HCT116 (cell line): ENCODE data around the gene C4orf46. TPM values are rescaled to one million over a fixed set of nuclear protein-coding genes. Genes with fewer than 3 reads are reported as not detected.
"Not testable (repeated sequence)": the region's sequence is repeated elsewhere in the genome, so short reads cannot be mapped to it uniquely, and the experiment has no call there.

Source experiments
- ATAC-seq: fragments of 200-7000 bp; cut with Tn5 transposase; 2 replicates; pipeline ENCODE4 v1.9.1; 2020; ENCODE audit warnings: mild to moderate bottlenecking, moderate library complexity
- BruUV-seq: library from RNA; stranded (reverse); fragments of 400-500 nt; replicated peaks from 2 replicates; lab custom pipeline; 2021; lab: Mats Ljungman, UMichigan
- CTCF ChIA-PET: fragments of 300-600 bp; sonication (Branson Sonifier 250); formaldehyde crosslinking; loops from one replicate; lab custom pipeline; 2021; ENCODE audit warnings: antibody characterized with exemption; lab: Charles Lee
- POLR2A ChIA-PET: fragments of 300-600, 350-600 bp; sonication (Branson Sonifier 250); formaldehyde crosslinking; loops from one replicate; lab custom pipeline; 2021; ENCODE audit warnings: antibody characterized with exemption; lab: Charles Lee
- RAD21 ChIA-PET, 2 experiments: fragments of 300-600 bp; sonication (Branson Sonifier 250); formaldehyde crosslinking; loops; one replicate each; lab custom pipeline; 2023; ENCODE audit warnings: low total read pairs in 2 of 2; ENCODE audit not compliant: uncharacterized antibody in 2 of 2, unreplicated experiment in 2 of 2, low non-redundant PET in 1 of 2; lab: Charles Lee
- DNase-seq: peaks from one replicate; pipeline ENCODE4 v3.0.0-alpha.2; 2010; ENCODE audit warnings: low read depth, low spot score
- H2AFZ ChIP-seq: fragments of 200-600 bp; shearing (Covaris generic), sonication (generic); 2 replicates; pipeline ENCODE4 v1.6.1; 2017; ENCODE audit warnings: low read depth, mixed run types, mixed read lengths, antibody characterized with exemption, low read length; ENCODE audit not compliant: poor library complexity, severe bottlenecking
- H3K27ac ChIP-seq: 2 replicates; pipeline ENCODE4 v1.5.1; 2012; ENCODE audit warnings: low read depth, low read length
- H3K27me3 ChIP-seq: fragments of 200-600 bp; sonication (generic); 2 replicates; pipeline ENCODE4 v1.6.1; 2016; ENCODE audit warnings: mixed run types, low read length, mixed read lengths; ENCODE audit not compliant: insufficient read depth
- H3K36me3 ChIP-seq, 2 experiments: fragments of 200-500 bp in 1 of 2; fragments of 200-600 bp in 1 of 2; sonication (Bioruptor generic) in 1 of 2; sonication (generic) in 1 of 2; 2 replicates each; pipeline versions ENCODE4 v1.5.1 to v1.6.1; 2014 to 2016; ENCODE audit warnings: low read length in 2 of 2, inconsistent platforms in 1 of 2, mixed read lengths in 1 of 2, mixed run types in 1 of 2; ENCODE audit not compliant: insufficient read depth in 2 of 2, control insufficient read depth in 1 of 2
- H3K4me1 ChIP-seq, 2 experiments: fragments of 200-600 bp in 1 of 2; sonication (generic) in 1 of 2; 2 replicates each; pipeline versions ENCODE4 v1.5.1 to v1.6.1; 2012 to 2017; ENCODE audit warnings: low read length in 2 of 2, inconsistent platforms in 1 of 2, mild to moderate bottlenecking in 1 of 2, mixed read lengths in 1 of 2, mixed run types in 1 of 2, moderate library complexity in 1 of 2; ENCODE audit not compliant: insufficient read depth in 2 of 2, control insufficient read depth in 1 of 2
- H3K4me2 ChIP-seq: fragments of 200-600 bp; sonication (generic); 2 replicates; pipeline ENCODE4 v1.6.1; 2017; ENCODE audit warnings: mixed run types, low read length, mixed read lengths
- H3K4me3 ChIP-seq, 2 experiments: fragments of 200-600 bp in 1 of 2; sonication (generic) in 1 of 2; replicated peaks in 1 of 2; 2 replicates each; pipeline ENCODE4 v1.5.1; 2011 to 2016; ENCODE audit warnings: low read length in 2 of 2, control low read depth in 1 of 2, low read depth in 1 of 2, mild to moderate bottlenecking in 1 of 2, mixed read lengths in 1 of 2, mixed run types in 1 of 2
- H3K79me2 ChIP-seq: fragments of 200-600 bp; sonication (generic); 2 replicates; pipeline ENCODE4 v1.6.1; 2017; ENCODE audit warnings: mild to moderate bottlenecking, mixed run types, low read length, moderate library complexity, mixed read lengths; ENCODE audit not compliant: insufficient read depth
- H3K9ac ChIP-seq: fragments of 200-600 bp; sonication (generic); 2 replicates; pipeline ENCODE4 v1.6.1; 2016; ENCODE audit warnings: low read length, mixed read lengths
- H3K9me2 ChIP-seq: fragments of 200-600 bp; sonication (generic), shearing (Covaris generic); 2 replicates; pipeline ENCODE4 v1.6.1; 2017; ENCODE audit warnings: mixed run types, mild to moderate bottlenecking, moderate library complexity; ENCODE audit not compliant: insufficient read depth
- H3K9me3 ChIP-seq, 2 experiments: fragments of 200-500 bp in 1 of 2; fragments of 200-600 bp in 1 of 2; sonication (Bioruptor generic) in 1 of 2; sonication (generic) in 1 of 2; 2 replicates each; pipeline ENCODE4 v1.6.1; 2014 to 2017; ENCODE audit warnings: low read length in 2 of 2, mixed read lengths in 2 of 2, inconsistent platforms in 1 of 2, low read depth in 1 of 2, mild to moderate bottlenecking in 1 of 2, mixed run types in 1 of 2, moderate library complexity in 1 of 2; ENCODE audit not compliant: control insufficient read depth in 1 of 2, insufficient read depth in 1 of 2
- H4K20me1 ChIP-seq: fragments of 200-600 bp; sonication (generic), shearing (Covaris generic); 2 replicates; pipeline ENCODE4 v1.6.1; 2017; ENCODE audit warnings: mixed run types, mild to moderate bottlenecking, moderate library complexity; ENCODE audit not compliant: insufficient read depth
- CTCF ChIP-seq, 3 experiments: fragments of 200-600 bp in 1 of 3; sonication (generic) in 1 of 3; IDR thresholded peaks in 2 of 3; conservative IDR thresholded peaks in 1 of 3; 2 replicates each; pipeline ENCODE4 v1.5.1; 2012 to 2017; ENCODE audit warnings: low read depth in 2 of 3, low read length in 2 of 3, antibody characterized with exemption in 1 of 3, borderline replicate concordance in 1 of 3, control low read depth in 1 of 3, mild to moderate bottlenecking in 1 of 3, mixed read lengths in 1 of 3, mixed run types in 1 of 3, moderate library complexity in 1 of 3; ENCODE audit not compliant: insufficient read depth in 1 of 3
- JUND ChIP-seq: IDR thresholded peaks from 2 replicates; pipeline ENCODE4 v1.6.1; 2012
- intact Hi-C: fragments of 100-400 bp; cut with micrococcal nuclease; formaldehyde crosslinking; loops from 2 replicates; pipeline ENCODE4 v1.10.0; 2022
- total RNA-seq: library from RNA; stranded (reverse); gene quantifications from one replicate; pipeline ENCODE4 v1.2.1, GENCODE V29; 2021; ENCODE audit not compliant: unreplicated experiment

C4orf46 gene
- total RNA-seq, 1 experiment from 2014 or later, result 16.3 TPM

- TF ChIP-seq JUND, result no peak
These were observed 44.1 kb upstream of the C4orf46 start (continued) for GRCh38 chr4:158715802-158716201.

GRCh38 chr4:158714937-158715336 is 43.2 kb upstream of the C4orf46 start:
- Histone ChIP-seq H3K4me1 (no peaks in the 10 kb centered on the region), H3K9me2 (no peaks in the 10 kb centered on the region), H3K27me3 (no peaks in the 10 kb centered on the region), H3K79me2 (peaks cover 35% of the 10 kb centered on the region), H3K9ac (no peak overlapping the region), H2AFZ (no peak overlapping the region), H3K4me3 (no peak overlapping the region), H3K9me3 (no peaks in the 10 kb centered on the region), H3K36me3 (peaks cover 65 to 76% of the 10 kb centered on the region in 2 experiments), H4K20me1 (no peaks in the 10 kb centered on the region), H3K4me2 (no peak overlapping the region), H3K27ac (no peak overlapping the region)
- DNase-seq, result no peak
- intact Hi-C loops, result no loop called here
- RAD21 ChIA-PET, result no interaction called here
- POLR2A ChIA-PET, result no interaction called here
- CTCF ChIA-PET, result no interaction called here
- no peak for TF ChIP-seq CTCF (IDR thresholded peaks at IDR 0.05 in 2 of 3, conservative IDR thresholded peaks at IDR 0.05 in 1 of 3; ENCODE audit: borderline replicate concordance in 1 of 3, insufficient read depth in 1 of 3, low read depth in 2 of 3, low read length in 2 of 3)
- no peak for ATAC-seq
- BruUV-seq, result no TSS peak

- intact Hi-C loops, H3K4me1 ChIP-seq, BruUV-seq, H3K9me3 ChIP-seq, H4K20me1 ChIP-seq, H3K27me3 ChIP-seq, RAD21 ChIA-PET, H3K9ac ChIP-seq, CTCF ChIA-PET, H2AFZ ChIP-seq, H3K27ac ChIP-seq, H3K4me3 ChIP-seq, ATAC-seq, POLR2A ChIA-PET, H3K4me2 ChIP-seq, H3K9me2 ChIP-seq, DNase-seq: not testable (repeated sequence)
- H3K79me2 ChIP-seq, result peaks cover 15% of the 10 kb centered on the region; the same call in 1 of the 2 replicates
- H3K36me3 ChIP-seq, result peaks cover 61 to 70% of the 10 kb centered on the region in 2 experiments
These were observed 40.9 kb upstream of the C4orf46 start for GRCh38 chr4:158712622-158713021.
